NT2/D1 (cell line): ENCODE measurements around the gene SLIT3.

Experiments used
- SUZ12 ChIP-seq: IDR thresholded peaks from 2 replicates; pipeline ENCODE4 v1.6.1; 2011; ENCODE audit not compliant: insufficient read length, insufficient read depth; ENCODE audit errors: extremely low read depth
- YY1 ChIP-seq: IDR thresholded peaks from 2 replicates; pipeline ENCODE4 v1.6.1; 2011; ENCODE audit not compliant: insufficient read length, insufficient read depth
- ZNF274 ChIP-seq: IDR thresholded peaks from 2 replicates; pipeline ENCODE4 v1.6.1; 2011; ENCODE audit warnings: mild to moderate bottlenecking, low read depth, low read length

- TF ChIP-seq YY1 (no peak), ZNF274 (no peak), SUZ12 (no peak)
These were observed 405.5 kb downstream of the SLIT3 start for GRCh38 chr5:168895295-168896071.
